Esophagus squamous epithelium (tissue), 4 donors: ENCODE data around the gene SEBOX.
"Not testable (repeated sequence)": the region's sequence is repeated elsewhere in the genome, so short reads cannot be mapped to it uniquely, and the experiment has no call there.

Experiments
- POLR2A ChIP-seq, 4 donors: fragments of 450-650 bp; IDR thresholded peaks; one replicate each; pipeline ENCODE4 v1.6.1; 2017; ENCODE audit warnings: antibody characterized with exemption in 4 of 4, mild to moderate bottlenecking in 4 of 4, moderate library complexity in 3 of 4
- TF ChIP-seq, protein P1 (sequence below), 6 experiments: fragments of 450-650 bp in 4 of 6; fragments of 200-600 bp in 2 of 6; sonication (generic) in 2 of 6; IDR thresholded peaks; one replicate each; pipeline ENCODE4 v1.5.1; 2016 to 2019; ENCODE audit warnings: antibody characterized with exemption in 6 of 6, mild to moderate bottlenecking in 4 of 6, moderate library complexity in 4 of 6

DNA sequence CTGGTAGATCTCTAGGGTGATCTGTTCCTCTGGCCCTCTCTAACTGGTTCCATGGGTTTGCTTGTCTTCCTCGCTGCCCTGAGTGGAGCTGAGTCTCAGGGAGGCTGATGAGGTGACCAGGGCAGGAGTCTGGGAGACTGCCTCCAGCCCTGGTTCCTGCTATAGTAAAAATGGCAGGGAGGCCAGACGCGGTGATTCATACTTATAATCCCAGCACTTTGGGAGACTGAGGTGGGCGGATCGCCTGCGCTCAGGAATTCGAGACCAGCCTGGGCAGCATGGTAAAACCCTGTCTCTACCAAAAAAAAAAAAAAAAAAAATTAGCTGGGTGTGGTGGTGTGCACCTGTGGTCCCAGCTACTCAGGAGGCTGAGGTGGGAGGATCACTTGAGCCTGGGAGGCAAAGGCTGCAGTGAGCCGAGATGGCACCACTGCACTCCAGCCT is 26.2 kb downstream of the SEBOX start:
- TF ChIP-seq, protein P1, sequence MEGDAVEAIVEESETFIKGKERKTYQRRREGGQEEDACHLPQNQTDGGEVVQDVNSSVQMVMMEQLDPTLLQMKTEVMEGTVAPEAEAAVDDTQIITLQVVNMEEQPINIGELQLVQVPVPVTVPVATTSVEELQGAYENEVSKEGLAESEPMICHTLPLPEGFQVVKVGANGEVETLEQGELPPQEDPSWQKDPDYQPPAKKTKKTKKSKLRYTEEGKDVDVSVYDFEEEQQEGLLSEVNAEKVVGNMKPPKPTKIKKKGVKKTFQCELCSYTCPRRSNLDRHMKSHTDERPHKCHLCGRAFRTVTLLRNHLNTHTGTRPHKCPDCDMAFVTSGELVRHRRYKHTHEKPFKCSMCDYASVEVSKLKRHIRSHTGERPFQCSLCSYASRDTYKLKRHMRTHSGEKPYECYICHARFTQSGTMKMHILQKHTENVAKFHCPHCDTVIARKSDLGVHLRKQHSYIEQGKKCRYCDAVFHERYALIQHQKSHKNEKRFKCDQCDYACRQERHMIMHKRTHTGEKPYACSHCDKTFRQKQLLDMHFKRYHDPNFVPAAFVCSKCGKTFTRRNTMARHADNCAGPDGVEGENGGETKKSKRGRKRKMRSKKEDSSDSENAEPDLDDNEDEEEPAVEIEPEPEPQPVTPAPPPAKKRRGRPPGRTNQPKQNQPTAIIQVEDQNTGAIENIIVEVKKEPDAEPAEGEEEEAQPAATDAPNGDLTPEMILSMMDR (IDR thresholded peaks at IDR 0.05), result not testable (repeated sequence)
- TF ChIP-seq POLR2A (IDR thresholded peaks at IDR 0.05), result not testable (repeated sequence)
